Brain (organoid and tissue), 1 donor: Measurements from ENCODE around the gene IGFL1. TPM values are rescaled to one million over a fixed set of nuclear protein-coding genes. Genes with fewer than 3 reads are reported as not detected.

Experiments used
- polyA plus RNA-seq: library from polyadenylated mRNA; stranded (reverse); fragments of 350-450 nt; fragmentation: Illumina TruSeq; extraction: RNeasy Lipid Tissue Mini Kit (QIAGEN cat#74804); gene quantifications from one replicate; pipeline ENCODE4 v1.2.3, GENCODE V29; 2015; ENCODE audit warnings: low read depth, low replicate concordance; ENCODE audit not compliant: insufficient read depth

The IGFL1 gene
- polyA plus RNA-seq, 1 donor from 2014 or later: not detected

Other genes with a start within 250 kb of the IGFL1 start
- gene CCDC61, start 234.3 kb upstream of the IGFL1 start, polyA plus RNA-seq: 7.2 TPM
- gene PGLYRP1, start 206.7 kb upstream of the IGFL1 start, polyA plus RNA-seq: not detected
- 0.27 TPM for gene IGFL4, start 188.7 kb upstream of the IGFL1 start, polyA plus RNA-seq
- gene IGFL3, start 105.1 kb upstream of the IGFL1 start, polyA plus RNA-seq: not detected
- not detected for gene IGFL2, start 81.5 kb upstream of the IGFL1 start, polyA plus RNA-seq
- 3.4 TPM for gene HIF3A, start 67.3 kb downstream of the IGFL1 start, polyA plus RNA-seq
- gene PPP5C, start 117.3 kb downstream of the IGFL1 start, polyA plus RNA-seq: 96.7 TPM
- gene CCDC8, start 183.8 kb downstream of the IGFL1 start, polyA plus RNA-seq: 14.1 TPM
- 5.3 TPM for gene PNMA8C, start 199.2 kb downstream of the IGFL1 start, polyA plus RNA-seq
- 59.3 TPM for gene PNMA8A, start 241.8 kb downstream of the IGFL1 start, polyA plus RNA-seq